ENCODE measurements around the gene PGM5. TPM values are rescaled to one million over a fixed set of nuclear protein-coding genes. Genes with fewer than 3 reads are reported as not detected.

PGM5 gene
- total and polyA plus RNA-seq, 2 of the 8 experiments (the other 6 are each of a cell fraction or from before 2014, with no cell fraction given): not detected

DNA sequence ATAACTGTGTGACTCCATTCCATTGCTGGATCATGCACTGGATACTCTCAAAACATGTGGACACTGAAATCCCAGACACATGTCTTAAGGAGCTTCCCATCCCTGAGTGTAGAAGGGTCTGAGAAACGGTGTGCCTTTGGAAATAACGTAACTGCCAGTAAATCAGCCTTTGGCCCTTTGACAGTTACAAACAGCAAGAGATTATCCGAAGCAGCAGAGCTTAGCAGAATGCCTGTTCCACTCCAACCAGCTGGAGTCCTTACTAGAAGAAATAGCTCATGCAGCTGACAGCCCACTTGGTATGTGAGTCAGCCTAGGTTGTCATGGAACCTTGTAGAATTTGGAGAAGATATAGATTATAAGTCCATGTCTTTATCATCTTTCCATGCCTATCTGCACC lies 177.3 kb downstream of the PGM5 start (continued):
- TF ChIP-seq, protein P1, sequence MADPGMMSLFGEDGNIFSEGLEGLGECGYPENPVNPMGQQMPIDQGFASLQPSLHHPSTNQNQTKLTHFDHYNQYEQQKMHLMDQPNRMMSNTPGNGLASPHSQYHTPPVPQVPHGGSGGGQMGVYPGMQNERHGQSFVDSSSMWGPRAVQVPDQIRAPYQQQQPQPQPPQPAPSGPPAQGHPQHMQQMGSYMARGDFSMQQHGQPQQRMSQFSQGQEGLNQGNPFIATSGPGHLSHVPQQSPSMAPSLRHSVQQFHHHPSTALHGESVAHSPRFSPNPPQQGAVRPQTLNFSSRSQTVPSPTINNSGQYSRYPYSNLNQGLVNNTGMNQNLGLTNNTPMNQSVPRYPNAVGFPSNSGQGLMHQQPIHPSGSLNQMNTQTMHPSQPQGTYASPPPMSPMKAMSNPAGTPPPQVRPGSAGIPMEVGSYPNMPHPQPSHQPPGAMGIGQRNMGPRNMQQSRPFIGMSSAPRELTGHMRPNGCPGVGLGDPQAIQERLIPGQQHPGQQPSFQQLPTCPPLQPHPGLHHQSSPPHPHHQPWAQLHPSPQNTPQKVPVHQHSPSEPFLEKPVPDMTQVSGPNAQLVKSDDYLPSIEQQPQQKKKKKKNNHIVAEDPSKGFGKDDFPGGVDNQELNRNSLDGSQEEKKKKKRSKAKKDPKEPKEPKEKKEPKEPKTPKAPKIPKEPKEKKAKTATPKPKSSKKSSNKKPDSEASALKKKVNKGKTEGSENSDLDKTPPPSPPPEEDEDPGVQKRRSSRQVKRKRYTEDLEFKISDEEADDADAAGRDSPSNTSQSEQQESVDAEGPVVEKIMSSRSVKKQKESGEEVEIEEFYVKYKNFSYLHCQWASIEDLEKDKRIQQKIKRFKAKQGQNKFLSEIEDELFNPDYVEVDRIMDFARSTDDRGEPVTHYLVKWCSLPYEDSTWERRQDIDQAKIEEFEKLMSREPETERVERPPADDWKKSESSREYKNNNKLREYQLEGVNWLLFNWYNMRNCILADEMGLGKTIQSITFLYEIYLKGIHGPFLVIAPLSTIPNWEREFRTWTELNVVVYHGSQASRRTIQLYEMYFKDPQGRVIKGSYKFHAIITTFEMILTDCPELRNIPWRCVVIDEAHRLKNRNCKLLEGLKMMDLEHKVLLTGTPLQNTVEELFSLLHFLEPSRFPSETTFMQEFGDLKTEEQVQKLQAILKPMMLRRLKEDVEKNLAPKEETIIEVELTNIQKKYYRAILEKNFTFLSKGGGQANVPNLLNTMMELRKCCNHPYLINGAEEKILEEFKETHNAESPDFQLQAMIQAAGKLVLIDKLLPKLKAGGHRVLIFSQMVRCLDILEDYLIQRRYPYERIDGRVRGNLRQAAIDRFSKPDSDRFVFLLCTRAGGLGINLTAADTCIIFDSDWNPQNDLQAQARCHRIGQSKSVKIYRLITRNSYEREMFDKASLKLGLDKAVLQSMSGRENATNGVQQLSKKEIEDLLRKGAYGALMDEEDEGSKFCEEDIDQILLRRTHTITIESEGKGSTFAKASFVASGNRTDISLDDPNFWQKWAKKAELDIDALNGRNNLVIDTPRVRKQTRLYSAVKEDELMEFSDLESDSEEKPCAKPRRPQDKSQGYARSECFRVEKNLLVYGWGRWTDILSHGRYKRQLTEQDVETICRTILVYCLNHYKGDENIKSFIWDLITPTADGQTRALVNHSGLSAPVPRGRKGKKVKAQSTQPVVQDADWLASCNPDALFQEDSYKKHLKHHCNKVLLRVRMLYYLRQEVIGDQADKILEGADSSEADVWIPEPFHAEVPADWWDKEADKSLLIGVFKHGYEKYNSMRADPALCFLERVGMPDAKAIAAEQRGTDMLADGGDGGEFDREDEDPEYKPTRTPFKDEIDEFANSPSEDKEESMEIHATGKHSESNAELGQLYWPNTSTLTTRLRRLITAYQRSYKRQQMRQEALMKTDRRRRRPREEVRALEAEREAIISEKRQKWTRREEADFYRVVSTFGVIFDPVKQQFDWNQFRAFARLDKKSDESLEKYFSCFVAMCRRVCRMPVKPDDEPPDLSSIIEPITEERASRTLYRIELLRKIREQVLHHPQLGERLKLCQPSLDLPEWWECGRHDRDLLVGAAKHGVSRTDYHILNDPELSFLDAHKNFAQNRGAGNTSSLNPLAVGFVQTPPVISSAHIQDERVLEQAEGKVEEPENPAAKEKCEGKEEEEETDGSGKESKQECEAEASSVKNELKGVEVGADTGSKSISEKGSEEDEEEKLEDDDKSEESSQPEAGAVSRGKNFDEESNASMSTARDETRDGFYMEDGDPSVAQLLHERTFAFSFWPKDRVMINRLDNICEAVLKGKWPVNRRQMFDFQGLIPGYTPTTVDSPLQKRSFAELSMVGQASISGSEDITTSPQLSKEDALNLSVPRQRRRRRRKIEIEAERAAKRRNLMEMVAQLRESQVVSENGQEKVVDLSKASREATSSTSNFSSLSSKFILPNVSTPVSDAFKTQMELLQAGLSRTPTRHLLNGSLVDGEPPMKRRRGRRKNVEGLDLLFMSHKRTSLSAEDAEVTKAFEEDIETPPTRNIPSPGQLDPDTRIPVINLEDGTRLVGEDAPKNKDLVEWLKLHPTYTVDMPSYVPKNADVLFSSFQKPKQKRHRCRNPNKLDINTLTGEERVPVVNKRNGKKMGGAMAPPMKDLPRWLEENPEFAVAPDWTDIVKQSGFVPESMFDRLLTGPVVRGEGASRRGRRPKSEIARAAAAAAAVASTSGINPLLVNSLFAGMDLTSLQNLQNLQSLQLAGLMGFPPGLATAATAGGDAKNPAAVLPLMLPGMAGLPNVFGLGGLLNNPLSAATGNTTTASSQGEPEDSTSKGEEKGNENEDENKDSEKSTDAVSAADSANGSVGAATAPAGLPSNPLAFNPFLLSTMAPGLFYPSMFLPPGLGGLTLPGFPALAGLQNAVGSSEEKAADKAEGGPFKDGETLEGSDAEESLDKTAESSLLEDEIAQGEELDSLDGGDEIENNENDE (IDR thresholded peaks at IDR 0.05; ENCODE audit: insufficient replicate concordance, low read length): no peak
- TF ChIP-seq KDM4A (IDR thresholded peaks at IDR 0.05; ENCODE audit: low read depth, low read length, severe bottlenecking) (no peak), NRF1 (IDR thresholded peaks at IDR 0.05; ENCODE audit: low read depth, low read length) (no peak), GTF2F1 (IDR thresholded peaks at IDR 0.05; ENCODE audit: borderline replicate concordance, low read depth, low read length) (no peak), POLR2A (IDR thresholded peaks at IDR 0.05; ENCODE audit: control extremely low read depth in 1 of 2, low read depth in 2 of 2, low read length in 2 of 2) (no peak), JUN (IDR thresholded peaks at IDR 0.05; ENCODE audit: low read depth, low read length) (no peak), GABPA (IDR thresholded peaks at IDR 0.05; ENCODE audit: borderline replicate concordance, insufficient read depth, low read length) (no peak), EGR1 (IDR thresholded peaks at IDR 0.05; ENCODE audit: borderline replicate concordance, low read depth, low read length) (no peak), SP4 (IDR thresholded peaks at IDR 0.05; ENCODE audit: low read length) (no peak), FOSL1 (IDR thresholded peaks at IDR 0.05; ENCODE audit: insufficient read depth, low read depth, low read length) (no peak)
- TF ChIP-seq, protein P2, sequence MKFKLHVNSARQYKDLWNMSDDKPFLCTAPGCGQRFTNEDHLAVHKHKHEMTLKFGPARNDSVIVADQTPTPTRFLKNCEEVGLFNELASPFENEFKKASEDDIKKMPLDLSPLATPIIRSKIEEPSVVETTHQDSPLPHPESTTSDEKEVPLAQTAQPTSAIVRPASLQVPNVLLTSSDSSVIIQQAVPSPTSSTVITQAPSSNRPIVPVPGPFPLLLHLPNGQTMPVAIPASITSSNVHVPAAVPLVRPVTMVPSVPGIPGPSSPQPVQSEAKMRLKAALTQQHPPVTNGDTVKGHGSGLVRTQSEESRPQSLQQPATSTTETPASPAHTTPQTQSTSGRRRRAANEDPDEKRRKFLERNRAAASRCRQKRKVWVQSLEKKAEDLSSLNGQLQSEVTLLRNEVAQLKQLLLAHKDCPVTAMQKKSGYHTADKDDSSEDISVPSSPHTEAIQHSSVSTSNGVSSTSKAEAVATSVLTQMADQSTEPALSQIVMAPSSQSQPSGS (IDR thresholded peaks at IDR 0.05; ENCODE audit: low read length): no peak
